Lung microvascular endothelial cell (primary cell): ENCODE measurements around the gene STAM2. TPM values are rescaled to one million over a fixed set of nuclear protein-coding genes. Genes with fewer than 3 reads are reported as not detected.
"Not testable (repeated sequence)": the region's sequence is repeated elsewhere in the genome, so short reads cannot be mapped to it uniquely, and the experiment has no call there.

ENCODE experiments used
- DNase-seq, 2 donors: peaks; one replicate each; pipeline versions ENCODE4 v3.0.0 to v3.0.0-alpha.2; 2010; ENCODE audit warnings: low read depth in 2 of 2
- total RNA-seq: library from RNA; depleted of rRNA; stranded (reverse); fragments of >200 nt; gene quantifications from 2 replicates; pipeline ENCODE4 v1.2.1, GENCODE V29; 2014

The STAM2 gene
- total RNA-seq, 1 donor from 2014 or later = 17.7 TPM

- DNase-seq = no peak
Measured at GRCh38 chr2:152173831-152174230, 1.7 kb downstream of the STAM2 start.

- not testable (repeated sequence) for DNase-seq
Measured at GRCh38 chr2:152172201-152172785, 3.3 kb downstream of the STAM2 start.

- DNase-seq = peak in 1 of 2 donors; percentile 33
Measured at GRCh38 chr2:152171718-152172117, 3.8 kb downstream of the STAM2 start.

GRCh38 chr2:152169158-152169557, 6.4 kb downstream of the STAM2 start:
- not testable (repeated sequence) for DNase-seq

- not testable (repeated sequence) for DNase-seq
Measured at GRCh38 chr2:152167470-152167869, 8.1 kb downstream of the STAM2 start.

GRCh38 chr2:152167065-152167464, 8.5 kb downstream of the STAM2 start:
- peak in 1 of 2 donors; percentile 4 for DNase-seq

GRCh38 chr2:152166633-152167032, 8.9 kb downstream of the STAM2 start:
- DNase-seq = peak in 1 of 2 donors; percentile 31

GRCh38 chr2:152165780-152166179, 9.8 kb downstream of the STAM2 start:
- DNase-seq = no peak

GRCh38 chr2:152165306-152165705, 10.3 kb downstream of the STAM2 start:
- no peak for DNase-seq

GRCh38 chr2:152163669-152164068, 11.9 kb downstream of the STAM2 start:
- DNase-seq = not testable (repeated sequence)

GRCh38 chr2:152162141-152162540, 13.4 kb downstream of the STAM2 start:
- no peak for DNase-seq

- DNase-seq = no peak
Measured at GRCh38 chr2:152161598-152161997, 14.0 kb downstream of the STAM2 start.

GRCh38 chr2:152160378-152160777, 15.2 kb downstream of the STAM2 start:
- not testable (repeated sequence) for DNase-seq

- DNase-seq = no peak
Measured at GRCh38 chr2:152157253-152157652, 18.3 kb downstream of the STAM2 start.

GRCh38 chr2:152155209-152155608, 20.4 kb downstream of the STAM2 start:
- no peak for DNase-seq

GRCh38 chr2:152154462-152154861, 21.1 kb downstream of the STAM2 start:
- DNase-seq = no peak

GRCh38 chr2:152134488-152135280, 40.9 kb downstream of the STAM2 start:
- peak in 1 of 2 donors; percentile 34 for DNase-seq

GRCh38 chr2:152132306-152132705, 43.3 kb downstream of the STAM2 start:
- DNase-seq = no peak

- no peak for DNase-seq
Measured at GRCh38 chr2:152127628-152128027, 47.9 kb downstream of the STAM2 start.

GRCh38 chr2:152126664-152127063, 48.9 kb downstream of the STAM2 start:
- DNase-seq = no peak

GRCh38 chr2:152122161-152122560, 53.4 kb downstream of the STAM2 start:
- no peak for DNase-seq

- no peak for DNase-seq
Measured at GRCh38 chr2:152120430-152120829, 55.1 kb downstream of the STAM2 start.

- no peak for DNase-seq
Measured at GRCh38 chr2:152115952-152116351, 59.6 kb downstream of the STAM2 start.
